Astrocyte of the cerebellum (primary cell): Measurements from ENCODE around the gene HOXB5.

Experiments
- DNase-seq: peaks from one replicate; pipeline ENCODE4 v3.0.0-alpha.2; 2011; ENCODE audit warnings: low read depth
- H3K4me3 ChIP-seq: 2 replicates; pipeline ENCODE4 v1.5.1; 2011; ENCODE audit warnings: mild to moderate bottlenecking, low read depth, low read length, moderate library complexity
- CTCF ChIP-seq: IDR thresholded peaks from 2 replicates; pipeline ENCODE4 v1.5.1; 2012; ENCODE audit warnings: low read length, low read depth, moderate library complexity, mild to moderate bottlenecking; ENCODE audit errors: missing control alignments
- in situ Hi-C: cut with HindIII; loops from 2 replicates; pipeline ENCODE4 v1.10.0; 2017; ENCODE audit warnings: low sequenced_read_pairs

HOXB5 gene

DNA sequence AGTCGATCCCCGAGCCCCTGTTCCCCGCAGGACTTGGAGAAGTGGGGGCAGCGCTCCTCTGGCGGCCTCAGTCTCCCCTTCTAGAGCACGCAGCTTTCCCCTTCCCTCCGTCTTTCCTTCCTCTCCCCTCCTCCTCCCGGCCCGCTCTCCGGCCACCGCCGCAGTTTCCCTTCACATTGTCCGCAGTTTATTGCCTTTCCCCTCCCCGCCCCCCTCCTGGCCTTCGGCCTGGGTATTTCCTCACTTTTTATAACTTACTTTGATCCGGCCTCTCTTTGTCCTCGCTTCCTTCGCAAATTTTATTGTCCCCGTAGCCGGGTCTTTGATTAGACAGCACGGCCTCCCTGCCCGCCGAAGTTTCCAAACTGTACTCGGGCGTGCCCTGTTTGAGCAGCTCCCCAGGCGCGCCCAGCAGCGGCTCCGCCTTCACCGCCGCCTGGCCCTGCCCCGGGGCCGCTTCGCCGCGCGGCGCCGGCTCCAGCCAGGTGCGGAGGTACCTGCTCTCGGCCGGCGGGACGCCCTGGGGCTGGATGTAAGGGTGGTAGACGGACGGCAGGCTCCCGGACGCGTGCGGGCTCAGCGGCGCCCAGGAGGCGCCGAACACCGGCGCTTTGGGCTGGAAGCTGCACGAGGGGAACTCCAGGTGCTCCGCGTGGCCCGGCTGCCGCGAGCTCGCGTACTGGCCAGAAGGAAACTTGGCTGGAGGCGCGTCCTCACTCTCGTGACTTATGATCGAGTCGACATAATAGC is 32.1 kb upstream of the HOXB5 start:
- no peak for TF ChIP-seq CTCF
- DNase-seq, result no peak
- in situ Hi-C loops, result no loop called here
- H3K4me3 ChIP-seq, result no peak overlapping the region

- no peak for DNase-seq
- H3K4me3 ChIP-seq, result no peak overlapping the region
- TF ChIP-seq CTCF, result no peak
- in situ Hi-C loops, result loop anchor here (5.0 kb wide), 1 partner anchor 127 kb away; no protein-coding TSS in a partner anchor
Observed at GRCh38 chr17:48624544-48625494, 31.2 kb upstream of the HOXB5 start.

- TF ChIP-seq CTCF, result no peak
- H3K4me3 ChIP-seq, result no peak overlapping the region
- in situ Hi-C loops, result loop anchor here (5.0 kb wide), 1 partner anchor 128 kb away; no protein-coding TSS in a partner anchor
- DNase-seq, result no peak
Observed at GRCh38 chr17:48624118-48624517, 30.5 kb upstream of the HOXB5 start.

DNA sequence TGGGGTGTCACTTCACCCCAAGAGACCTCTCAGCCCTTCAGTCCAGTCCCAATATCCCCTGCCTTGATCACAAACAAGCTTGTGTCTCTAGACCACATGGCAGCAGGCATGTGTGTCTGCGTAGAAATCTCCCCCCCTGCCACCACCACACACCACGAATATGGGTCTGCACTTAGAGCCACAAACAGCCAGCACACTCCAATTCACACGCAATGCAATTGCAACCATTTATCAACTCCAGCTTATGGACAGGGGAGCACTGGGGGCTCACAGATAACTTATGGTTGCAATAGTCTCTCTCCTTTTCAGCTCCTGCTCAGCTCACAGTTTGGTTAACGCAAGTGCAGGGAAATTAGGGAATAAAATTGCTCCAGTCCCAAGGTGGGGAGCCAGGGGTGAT is 30.0 kb upstream of the HOXB5 start:
- no peak for TF ChIP-seq CTCF
- H3K4me3 ChIP-seq, result no peak overlapping the region
- in situ Hi-C loops, result loop anchor here (5.0 kb wide), 1 partner anchor 129 kb away; no protein-coding TSS in a partner anchor
- no peak for DNase-seq

DNA sequence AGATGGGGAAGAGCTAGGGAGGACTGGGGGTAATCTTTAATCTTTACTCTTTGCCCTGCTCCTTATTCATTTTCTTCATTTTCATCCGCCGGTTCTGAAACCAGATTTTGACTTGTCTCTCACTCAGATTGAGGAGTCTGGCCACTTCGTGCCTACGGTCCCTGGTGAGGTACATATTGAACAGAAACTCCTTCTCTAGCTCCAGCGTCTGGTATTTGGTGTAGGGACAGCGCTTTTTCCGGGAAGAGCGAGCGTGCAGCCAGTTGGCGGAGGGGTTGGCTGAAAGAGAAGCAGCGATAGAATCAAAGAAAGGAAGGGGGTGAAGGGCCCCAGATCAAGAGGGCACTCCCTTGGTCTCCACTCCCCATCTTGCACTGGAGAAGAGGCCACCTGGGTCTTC is 29.3 kb upstream of the HOXB5 start:
- TF ChIP-seq CTCF, result no peak
- DNase-seq, result no peak
- no peak overlapping the region for H3K4me3 ChIP-seq
- in situ Hi-C loops, result loop anchor here (5.0 kb wide), 1 partner anchor 129 kb away; no protein-coding TSS in a partner anchor
